ENCODE data around the gene ADAMTS13.
A peak's percentile ranks its signal among the peaks of the same experiment; 100 is the strongest.

ADAMTS13 gene

GRCh38 chr9:133429214-133429613, 7.0 kb downstream of the ADAMTS13 start:
- Histone ChIP-seq H3K27ac (no peak overlapping the region), H3K36me3 (replicated peaks) (no peaks in the 10 kb centered on the region), H3K4me3 (ENCODE audit: low read depth, low read length) (no peak overlapping the region), H3K27me3 (replicated peaks) (peaks cover 11% of the 10 kb centered on the region)
- in situ Hi-C loops (cut with HindIII; ENCODE audit: low pct_ligation_motif_present, low sequenced_read_pairs), result no loop called here
- DNase-seq, result no peak
- no peak for TF ChIP-seq CTCF (IDR thresholded peaks at IDR 0.05; ENCODE audit: low read depth, low read length, missing control alignments)

GRCh38 chr9:133429641-133430161, 7.5 kb downstream of the ADAMTS13 start:
- DNase-seq, result peak; percentile 10
- no peak overlapping the region for H3K27ac ChIP-seq
- H3K27me3 ChIP-seq (replicated peaks), result peaks cover 11% of the 10 kb centered on the region

GRCh38 chr9:133430244-133430643, 8.1 kb downstream of the ADAMTS13 start:
- in situ Hi-C loops (cut with HindIII; ENCODE audit: low pct_ligation_motif_present, low sequenced_read_pairs), result no loop called here
- H3K27me3 ChIP-seq (replicated peaks), result peaks cover 11% of the 10 kb centered on the region
- H3K27ac ChIP-seq, result no peak overlapping the region
- no peak overlapping the region for H3K4me3 ChIP-seq (ENCODE audit: low read depth, low read length)
- no peaks in the 10 kb centered on the region for H3K36me3 ChIP-seq (replicated peaks)
- no peak for DNase-seq
- TF ChIP-seq CTCF (IDR thresholded peaks at IDR 0.05; ENCODE audit: low read depth, low read length, missing control alignments), result no peak

More at GRCh38 chr9:133429641-133430161, 7.5 kb downstream of the ADAMTS13 start:
- no peaks in the 10 kb centered on the region for H3K36me3 ChIP-seq (replicated peaks)
- no peak overlapping the region for H3K4me3 ChIP-seq (ENCODE audit: low read depth, low read length)
- in situ Hi-C loops (cut with HindIII; ENCODE audit: low pct_ligation_motif_present, low sequenced_read_pairs), result no loop called here
- peak; percentile 77 for TF ChIP-seq CTCF (IDR thresholded peaks at IDR 0.05; ENCODE audit: low read depth, low read length, missing control alignments)

GRCh38 chr9:133433351-133433843, 11.2 kb downstream of the ADAMTS13 start:
- no peak for TF ChIP-seq CTCF (IDR thresholded peaks at IDR 0.05; ENCODE audit: low read depth, low read length, missing control alignments)
- in situ Hi-C loops (cut with HindIII; ENCODE audit: low pct_ligation_motif_present, low sequenced_read_pairs), result no loop called here
- H3K27me3 ChIP-seq (replicated peaks), result peaks cover 2% of the 10 kb centered on the region

GRCh38 chr9:133436681-133437080, 14.5 kb downstream of the ADAMTS13 start:
- no peak overlapping the region for H3K27ac ChIP-seq
- no peak for DNase-seq
- in situ Hi-C loops (cut with HindIII; ENCODE audit: low pct_ligation_motif_present, low sequenced_read_pairs), result no loop called here

More at GRCh38 chr9:133433351-133433843, 11.2 kb downstream of the ADAMTS13 start:
- Histone ChIP-seq H3K4me3 (ENCODE audit: low read depth, low read length) (no peak overlapping the region), H3K27ac (no peak overlapping the region), H3K36me3 (replicated peaks) (no peaks in the 10 kb centered on the region)
- DNase-seq, result no peak

More at GRCh38 chr9:133436681-133437080, 14.5 kb downstream of the ADAMTS13 start:
- no peak for TF ChIP-seq CTCF (IDR thresholded peaks at IDR 0.05; ENCODE audit: low read depth, low read length, missing control alignments)
- Histone ChIP-seq H3K36me3 (replicated peaks) (no peaks in the 10 kb centered on the region), H3K27me3 (replicated peaks) (no peaks in the 10 kb centered on the region), H3K4me3 (ENCODE audit: low read depth, low read length) (no peak overlapping the region)

Data from brain microvascular endothelial cell (primary cell).